ENCODE results near the gene PLA2G12B.

DNA sequence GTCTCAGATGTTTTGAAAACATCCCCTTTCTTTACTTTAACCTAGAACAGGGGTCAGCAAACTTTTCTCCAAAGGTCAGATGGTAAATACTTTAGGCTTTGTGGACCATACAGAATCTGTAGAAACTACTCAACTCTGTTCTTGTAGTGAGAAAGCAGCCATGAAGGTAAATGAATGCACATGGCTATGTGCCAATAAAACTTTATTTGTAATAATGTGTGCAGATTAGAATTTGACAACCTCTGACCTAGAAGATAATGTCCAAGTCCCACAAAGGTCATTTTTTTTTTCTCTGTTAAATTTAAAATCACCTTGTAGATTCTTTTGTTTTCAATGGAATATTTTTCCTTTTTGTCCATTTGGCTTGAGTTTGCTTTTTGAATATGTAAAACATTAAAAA is 43.9 kb downstream of the PLA2G12B start:
- TF ChIP-seq, protein P1, sequence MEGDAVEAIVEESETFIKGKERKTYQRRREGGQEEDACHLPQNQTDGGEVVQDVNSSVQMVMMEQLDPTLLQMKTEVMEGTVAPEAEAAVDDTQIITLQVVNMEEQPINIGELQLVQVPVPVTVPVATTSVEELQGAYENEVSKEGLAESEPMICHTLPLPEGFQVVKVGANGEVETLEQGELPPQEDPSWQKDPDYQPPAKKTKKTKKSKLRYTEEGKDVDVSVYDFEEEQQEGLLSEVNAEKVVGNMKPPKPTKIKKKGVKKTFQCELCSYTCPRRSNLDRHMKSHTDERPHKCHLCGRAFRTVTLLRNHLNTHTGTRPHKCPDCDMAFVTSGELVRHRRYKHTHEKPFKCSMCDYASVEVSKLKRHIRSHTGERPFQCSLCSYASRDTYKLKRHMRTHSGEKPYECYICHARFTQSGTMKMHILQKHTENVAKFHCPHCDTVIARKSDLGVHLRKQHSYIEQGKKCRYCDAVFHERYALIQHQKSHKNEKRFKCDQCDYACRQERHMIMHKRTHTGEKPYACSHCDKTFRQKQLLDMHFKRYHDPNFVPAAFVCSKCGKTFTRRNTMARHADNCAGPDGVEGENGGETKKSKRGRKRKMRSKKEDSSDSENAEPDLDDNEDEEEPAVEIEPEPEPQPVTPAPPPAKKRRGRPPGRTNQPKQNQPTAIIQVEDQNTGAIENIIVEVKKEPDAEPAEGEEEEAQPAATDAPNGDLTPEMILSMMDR (conservative IDR thresholded peaks at IDR 0.05; ENCODE audit: low read depth, low read length), result no peak
- TF ChIP-seq EZH2 (IDR thresholded peaks at IDR 0.05; ENCODE audit: borderline replicate concordance, low read depth, low read length, poor library complexity, severe bottlenecking), result no peak
